Natural killer cell treated with Interleukin-12 subunit alpha and Interleukin-12 subunit beta and Interleukin-15 and Interleukin-18, amount 100 ng/mL, for 72 hours (primary cell): ENCODE measurements around the gene PDGFA. TPM values are rescaled to one million over a fixed set of nuclear protein-coding genes. Genes with fewer than 3 reads are reported as not detected.
A peak's percentile ranks its signal among the peaks of the same experiment; 100 is the strongest.
"Not testable (repeated sequence)": the region's sequence is repeated elsewhere in the genome, so short reads cannot be mapped to it uniquely, and the experiment has no call there.

Experiments used
- ATAC-seq, 2 donors: fragments of 150-1000 bp; cut with Tn5 transposase in 1 of 2; sonication (Bioruptor Pico), chemical (Tn5 transposase) in 1 of 2; 2 replicates each; pipeline ENCODE4 v1.10.0; 2021
- DNase-seq: peaks from one replicate; pipeline ENCODE4 v3.0.0; 2022; ENCODE audit warnings: low spot score
- H3K27ac Mint-ChIP-seq, 2 donors: 1 replicate in 1 of 2; 2 replicates in 1 of 2; pipeline ENCODE4 v1.8.0; 2022; ENCODE audit warnings: mixed read lengths in 2 of 2, mild to moderate bottlenecking in 1 of 2, moderate library complexity in 1 of 2
- H3K27me3 Mint-ChIP-seq, 2 donors: 1 replicate in 1 of 2; 2 replicates in 1 of 2; pipeline ENCODE4 v1.8.0; 2022; ENCODE audit warnings: mixed read lengths in 2 of 2
- H3K36me3 Mint-ChIP-seq: one replicate; pipeline ENCODE4 v1.8.0; 2022; ENCODE audit warnings: mixed read lengths
- H3K4me1 Mint-ChIP-seq, 2 donors: 1 replicate in 1 of 2; 2 replicates in 1 of 2; pipeline ENCODE4 v1.8.0; 2022; ENCODE audit warnings: low read depth in 2 of 2, mixed read lengths in 2 of 2, mild to moderate bottlenecking in 1 of 2
- H3K4me3 Mint-ChIP-seq: one replicate; pipeline ENCODE4 v1.8.0; 2022; ENCODE audit warnings: mixed read lengths
- H3K9me3 Mint-ChIP-seq: 2 replicates; pipeline ENCODE4 v1.8.0; 2022; ENCODE audit warnings: mixed read lengths
- total RNA-seq, 2 donors: library from RNA; stranded (reverse); gene quantifications; one replicate each; pipeline ENCODE4 v1.2.3, GENCODE V29; 2022

The PDGFA gene
- total RNA-seq, 2 donors from 2014 or later, result 1.3 to 5.0 TPM

DNA sequence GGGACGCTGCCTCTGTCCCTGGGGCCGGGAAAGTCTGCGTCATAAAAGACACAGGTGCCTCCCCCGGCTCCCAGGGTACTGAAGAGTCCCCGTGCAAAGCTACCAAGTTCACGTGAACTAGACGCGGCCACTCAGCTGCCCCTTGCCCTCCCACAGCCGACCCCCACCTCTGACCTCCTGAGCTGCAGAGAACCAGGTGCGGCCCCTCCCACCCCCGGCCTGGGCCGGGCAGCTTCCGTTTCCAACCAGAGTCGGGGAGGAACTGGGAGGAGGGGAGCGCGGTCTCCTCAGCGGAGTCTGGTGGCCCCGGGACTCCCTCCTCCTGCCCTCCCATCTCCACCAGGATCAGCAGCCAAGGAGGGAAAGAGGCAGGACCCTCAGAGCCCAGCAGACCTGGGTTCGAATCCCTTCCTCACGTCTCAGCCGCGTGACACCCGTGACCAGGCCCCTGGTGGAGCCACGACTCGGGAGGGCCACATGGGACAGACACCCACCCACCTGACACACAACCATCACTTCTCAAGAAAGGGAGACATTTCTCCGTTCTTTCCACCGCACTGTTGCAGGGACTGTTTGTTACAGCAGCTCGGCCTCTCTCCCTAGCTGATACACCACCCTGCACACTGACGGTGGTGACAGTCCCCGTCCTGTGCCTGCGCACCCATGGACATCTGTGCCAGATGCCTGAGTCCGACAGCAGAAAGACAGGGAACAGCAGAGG is 37.4 kb upstream of the PDGFA start:
- Mint-ChIP-seq H3K4me3 (no peak overlapping the region), H3K9me3 (no peaks in the 10 kb centered on the region), H3K27me3 (no peaks in the 10 kb centered on the region), H3K4me1 (peaks cover 0 to 4% of the 10 kb centered on the region in 2 donors), H3K27ac (no peak overlapping the region), H3K36me3 (no peaks in the 10 kb centered on the region)
- no peak for DNase-seq
- no peak for ATAC-seq

DNA sequence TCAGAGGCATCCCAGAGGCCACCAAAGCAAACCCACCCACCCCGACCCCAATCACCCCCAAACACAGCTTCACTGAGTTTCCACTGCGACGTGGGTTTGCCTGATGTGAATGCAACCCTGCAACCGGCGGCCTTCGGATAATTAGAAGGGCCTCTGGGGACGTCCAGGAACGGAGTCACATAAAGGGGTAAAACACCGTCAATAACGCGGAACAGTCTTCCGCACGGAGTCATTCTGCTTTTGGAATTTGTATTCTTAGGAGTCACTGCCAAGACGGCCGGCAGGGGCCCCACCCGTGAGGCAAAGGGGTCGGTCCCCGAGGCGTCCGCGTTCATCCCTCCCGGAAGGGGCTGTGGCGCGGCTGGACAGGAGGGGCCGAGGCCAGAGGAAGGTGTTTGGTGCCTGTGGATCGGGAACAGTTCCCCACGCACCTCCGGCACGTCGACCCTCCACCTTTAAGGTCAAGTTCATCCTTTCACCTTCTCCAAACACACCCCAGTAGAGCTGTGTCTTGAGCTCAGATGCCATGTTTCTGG is 36.7 kb upstream of the PDGFA start:
- Mint-ChIP-seq H3K36me3 (no peaks in the 10 kb centered on the region), H3K27ac (no peak overlapping the region), H3K9me3 (no peaks in the 10 kb centered on the region), H3K27me3 (no peaks in the 10 kb centered on the region), H3K4me3 (no peak overlapping the region), H3K4me1 (peaks cover 0 to 4% of the 10 kb centered on the region in 2 donors)
- ATAC-seq (no peak), DNase-seq (no peak)

DNA sequence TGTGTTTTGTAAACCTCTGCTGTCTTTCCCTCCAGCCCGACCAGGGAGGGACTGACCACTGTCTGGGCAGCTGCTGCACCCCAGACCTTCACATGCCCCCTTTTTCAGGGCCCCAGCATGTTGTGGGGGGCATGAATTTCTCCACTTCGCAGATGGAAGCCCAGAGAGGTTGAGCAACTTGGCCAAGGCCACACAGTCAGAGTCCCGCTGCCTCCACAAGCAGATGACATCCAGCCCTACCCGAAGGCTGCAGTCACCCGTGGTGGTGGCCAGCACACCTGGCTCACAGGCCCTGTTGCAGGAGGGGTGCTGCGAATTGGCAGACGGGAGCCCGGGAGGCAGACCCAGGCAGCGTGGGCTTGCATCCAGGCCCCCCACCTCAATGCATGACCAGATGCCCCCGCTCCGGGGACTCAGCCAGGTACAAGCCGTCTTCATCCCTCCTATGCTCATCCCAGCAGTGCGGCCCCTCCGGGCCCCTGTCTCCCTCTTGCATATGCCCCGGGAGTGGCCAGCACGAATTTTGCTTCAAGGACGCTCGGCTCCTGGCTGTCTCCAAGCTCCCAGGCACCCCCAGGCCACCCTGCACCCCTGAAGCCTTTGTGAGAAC is 36.0 kb upstream of the PDGFA start:
- no peak overlapping the region for H3K27ac Mint-ChIP-seq
- ATAC-seq (peak in 1 of 2 donors; percentile 15), DNase-seq (no peak)
- no peak overlapping the region for H3K4me3 Mint-ChIP-seq
- H3K27me3 Mint-ChIP-seq, result no peaks in the 10 kb centered on the region
- H3K9me3 Mint-ChIP-seq, result no peaks in the 10 kb centered on the region
- peaks cover 0 to under 1% of the 10 kb centered on the region in 2 donors for H3K4me1 Mint-ChIP-seq
- no peaks in the 10 kb centered on the region for H3K36me3 Mint-ChIP-seq

DNA sequence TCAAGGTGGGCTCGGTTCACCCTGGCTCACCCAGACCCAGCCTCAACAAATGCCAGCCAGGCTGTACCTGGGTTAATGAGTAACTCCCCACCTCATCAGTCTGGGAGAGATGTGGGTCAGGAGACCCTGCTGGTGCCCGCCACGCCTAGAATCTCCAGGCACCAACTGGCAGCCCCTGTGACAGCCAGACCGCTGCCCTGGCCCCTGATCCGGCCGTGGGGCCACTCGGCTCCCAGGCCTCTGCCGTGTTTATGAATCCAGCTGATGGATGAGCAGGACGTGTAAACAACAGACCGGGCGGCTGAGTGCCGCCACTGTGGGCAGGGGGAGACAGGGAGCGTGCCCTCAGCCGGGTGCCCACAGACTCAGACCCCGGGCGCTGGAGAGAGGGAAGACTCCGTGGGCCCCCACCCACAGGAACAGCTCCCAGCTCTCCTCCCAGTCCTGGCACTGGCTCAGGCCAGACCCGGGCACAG is 34.0 kb upstream of the PDGFA start:
- no peaks in the 10 kb centered on the region for H3K36me3 Mint-ChIP-seq
- no peaks in the 10 kb centered on the region for H3K27me3 Mint-ChIP-seq
- no peaks in the 10 kb centered on the region for H3K4me1 Mint-ChIP-seq
- H3K9me3 Mint-ChIP-seq, result no peaks in the 10 kb centered on the region
- no peak for DNase-seq
- no peak overlapping the region for H3K4me3 Mint-ChIP-seq
- no peak overlapping the region for H3K27ac Mint-ChIP-seq
- no peak for ATAC-seq

DNA sequence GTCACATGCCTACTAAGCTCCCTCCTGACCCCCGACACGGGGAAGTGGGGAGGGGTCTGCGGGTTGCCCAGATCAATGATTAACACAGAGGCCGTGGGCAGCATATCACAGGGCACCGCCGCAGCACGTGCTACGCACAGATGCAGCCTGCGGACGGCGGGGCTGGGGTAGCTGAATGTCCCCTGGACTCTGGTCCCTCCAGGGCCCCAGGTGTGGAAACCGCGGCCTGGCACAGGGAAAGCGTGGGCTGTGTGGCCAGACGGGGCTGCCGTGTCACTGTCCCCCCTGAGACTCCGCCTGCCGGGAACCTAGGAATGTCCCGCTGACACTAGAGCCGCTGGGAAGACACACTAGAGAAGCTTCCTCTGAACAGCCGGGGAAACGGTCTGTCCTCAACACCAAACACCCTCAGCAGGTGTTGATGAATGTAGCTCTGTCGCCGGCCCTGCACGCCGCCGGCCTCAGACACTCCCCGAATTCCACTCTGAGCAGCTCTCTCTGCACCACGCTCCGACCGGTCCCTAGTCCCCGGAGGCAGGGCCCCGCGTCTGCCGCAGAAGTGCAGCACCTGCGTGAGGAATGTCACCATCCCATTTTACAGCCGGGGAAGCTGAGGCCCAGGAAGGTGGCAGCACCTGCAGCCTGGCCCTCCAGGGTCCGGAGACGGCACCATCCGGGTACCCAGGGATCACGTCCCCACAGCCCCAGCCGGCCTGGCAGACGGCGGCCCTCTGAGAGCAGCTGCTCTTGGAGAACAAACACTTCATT is 33.4 kb upstream of the PDGFA start:
- no peak for ATAC-seq
- Mint-ChIP-seq H3K27ac (no peak overlapping the region), H3K9me3 (no peaks in the 10 kb centered on the region), H3K4me1 (no peaks in the 10 kb centered on the region), H3K4me3 (no peak overlapping the region), H3K36me3 (no peaks in the 10 kb centered on the region), H3K27me3 (no peaks in the 10 kb centered on the region)
- no peak for DNase-seq

DNA sequence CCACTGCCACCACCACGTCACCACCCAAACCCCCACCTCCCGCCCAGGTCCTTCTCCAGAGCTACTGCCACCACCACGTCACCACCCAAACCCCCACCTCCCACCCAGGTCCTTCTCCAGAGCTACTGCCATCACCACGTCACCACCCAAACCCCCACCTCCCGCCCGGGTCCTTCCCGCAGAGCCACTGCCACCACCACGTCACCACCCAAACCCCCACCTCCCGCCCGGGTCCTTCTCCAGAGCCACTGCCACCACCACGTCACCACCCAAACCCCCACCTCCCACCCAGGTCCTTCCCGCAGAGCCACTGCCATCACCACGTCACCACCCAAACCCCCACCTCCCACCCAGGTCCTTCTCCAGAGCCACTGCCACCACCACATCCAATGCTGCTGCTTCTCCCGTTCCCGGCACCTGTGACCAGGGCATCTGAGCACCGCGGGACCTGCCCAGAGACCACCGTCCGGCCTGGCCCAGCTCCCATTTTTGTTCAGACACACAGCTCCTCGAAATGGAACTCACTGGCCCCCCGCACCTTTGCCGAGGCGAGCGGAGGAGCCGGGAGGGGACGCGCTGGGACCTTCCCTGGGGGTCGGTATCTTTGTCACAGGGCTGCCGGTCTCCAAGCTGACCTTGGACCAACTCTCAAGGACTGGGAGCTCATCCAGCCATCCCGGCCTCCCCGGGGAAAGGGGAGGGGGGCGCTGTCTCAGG is 32.7 kb upstream of the PDGFA start:
- not testable (repeated sequence) for DNase-seq

DNA sequence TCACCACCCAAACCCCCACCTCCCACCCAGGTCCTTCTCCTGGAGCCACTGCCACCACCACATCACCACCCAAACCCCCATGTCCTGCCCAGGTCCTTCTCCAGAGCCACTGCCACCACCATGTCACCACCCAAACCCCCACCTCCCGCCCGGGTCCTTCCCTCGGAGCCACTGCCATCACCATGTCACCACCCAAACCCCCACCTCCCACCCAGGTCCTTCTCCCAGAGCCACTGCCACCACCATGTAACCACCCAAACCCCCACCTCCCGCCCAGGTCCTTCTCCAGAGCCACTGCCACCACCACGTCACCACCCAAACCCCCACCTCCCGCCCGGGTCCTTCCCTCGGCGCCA is 31.9 kb upstream of the PDGFA start:
- not testable (repeated sequence) for H3K36me3 Mint-ChIP-seq, DNase-seq, H3K9me3 Mint-ChIP-seq

More for the DNA sequence above, 32.7 kb upstream of the PDGFA start:
- H3K4me3 Mint-ChIP-seq, H3K36me3 Mint-ChIP-seq, H3K4me1 Mint-ChIP-seq, ATAC-seq, H3K9me3 Mint-ChIP-seq, H3K27me3 Mint-ChIP-seq, H3K27ac Mint-ChIP-seq: not testable (repeated sequence)

DNA sequence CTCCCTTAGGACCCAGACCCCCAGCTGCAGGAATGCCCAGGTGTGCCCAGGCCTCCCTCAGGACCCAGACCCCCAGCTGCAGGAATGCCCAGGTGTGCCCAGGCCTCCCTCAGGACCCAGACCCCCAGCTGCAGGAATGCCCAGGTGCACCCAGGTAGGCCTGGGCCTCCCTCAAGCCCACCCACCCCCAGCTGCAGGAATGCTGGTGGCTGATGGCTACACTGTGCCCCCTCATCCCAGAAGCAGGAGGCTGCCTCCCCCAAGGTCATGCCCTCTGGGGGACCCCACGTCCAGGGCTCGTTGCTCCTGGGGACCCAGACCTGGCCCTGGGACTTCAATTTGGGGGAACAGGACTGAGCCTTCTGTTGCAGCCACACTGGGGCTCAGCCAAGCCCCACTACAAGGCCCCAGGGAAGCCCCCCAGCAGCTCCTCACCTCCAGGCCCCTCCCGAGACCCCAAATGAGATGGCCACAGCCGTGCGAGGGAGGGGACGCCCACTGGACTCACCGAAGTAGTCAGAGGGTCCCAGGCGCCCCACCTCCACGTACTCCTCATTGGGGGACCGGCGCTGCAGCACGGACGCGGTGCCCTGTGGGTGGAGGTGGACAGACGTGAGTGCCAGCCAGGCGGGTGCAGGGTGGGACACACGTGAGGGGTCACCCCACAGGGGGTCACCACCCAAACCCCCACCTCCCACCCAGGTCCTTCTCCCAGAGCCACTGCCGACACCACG is 31.4 kb upstream of the PDGFA start:
- no peak overlapping the region for H3K27ac Mint-ChIP-seq
- H3K4me3 Mint-ChIP-seq, result no peak overlapping the region
- no peaks in the 10 kb centered on the region for H3K27me3 Mint-ChIP-seq
- H3K4me1 Mint-ChIP-seq, result no peaks in the 10 kb centered on the region
- H3K36me3 Mint-ChIP-seq, result no peaks in the 10 kb centered on the region
- DNase-seq (no peak), ATAC-seq (no peak)
- H3K9me3 Mint-ChIP-seq, result no peaks in the 10 kb centered on the region

More for the DNA sequence above, 31.9 kb upstream of the PDGFA start:
- H3K4me3 Mint-ChIP-seq, H3K27me3 Mint-ChIP-seq, ATAC-seq, H3K27ac Mint-ChIP-seq, H3K4me1 Mint-ChIP-seq: not testable (repeated sequence)

DNA sequence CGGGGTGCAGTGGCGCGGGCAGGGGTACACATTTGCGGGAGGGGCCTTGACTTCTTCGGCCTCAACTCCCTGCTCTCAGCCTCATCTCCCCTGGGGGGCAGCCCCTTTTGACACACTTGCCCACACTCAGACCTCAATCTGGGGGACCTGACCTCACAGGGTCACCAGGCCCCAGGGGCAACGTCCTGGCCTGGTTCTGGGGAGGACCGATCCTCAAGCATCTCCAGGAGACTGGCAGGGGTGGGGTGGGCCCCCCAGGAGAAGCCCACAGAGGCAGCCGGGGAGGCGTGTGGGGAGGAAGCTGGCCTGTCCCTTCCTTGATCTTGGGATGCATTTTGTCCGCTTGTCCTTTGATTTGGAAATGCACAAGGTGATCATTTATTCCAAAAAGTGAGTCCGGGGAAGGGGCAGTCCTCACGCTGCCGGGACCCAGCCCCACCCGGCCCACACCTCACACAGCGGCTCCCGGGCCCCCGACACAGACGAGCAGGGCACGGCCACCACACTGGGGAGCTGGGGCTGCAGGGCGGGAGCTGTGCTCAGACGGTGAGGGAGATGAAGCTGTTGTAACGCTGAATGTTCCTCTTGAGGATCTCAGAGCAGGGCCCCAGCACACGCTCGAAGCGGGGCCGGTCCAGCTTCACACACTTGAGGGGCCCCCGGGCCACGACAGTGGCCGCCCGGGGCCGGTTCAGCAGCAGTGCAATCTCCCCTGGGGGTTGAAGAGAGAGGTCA is 30.4 kb upstream of the PDGFA start:
- no peaks in the 10 kb centered on the region for H3K4me1 Mint-ChIP-seq
- H3K4me3 Mint-ChIP-seq, result no peak overlapping the region
- DNase-seq (no peak), ATAC-seq (no peak)
- no peaks in the 10 kb centered on the region for H3K27me3 Mint-ChIP-seq
- no peaks in the 10 kb centered on the region for H3K36me3 Mint-ChIP-seq
- H3K27ac Mint-ChIP-seq, result no peak overlapping the region
- H3K9me3 Mint-ChIP-seq, result no peaks in the 10 kb centered on the region

DNA sequence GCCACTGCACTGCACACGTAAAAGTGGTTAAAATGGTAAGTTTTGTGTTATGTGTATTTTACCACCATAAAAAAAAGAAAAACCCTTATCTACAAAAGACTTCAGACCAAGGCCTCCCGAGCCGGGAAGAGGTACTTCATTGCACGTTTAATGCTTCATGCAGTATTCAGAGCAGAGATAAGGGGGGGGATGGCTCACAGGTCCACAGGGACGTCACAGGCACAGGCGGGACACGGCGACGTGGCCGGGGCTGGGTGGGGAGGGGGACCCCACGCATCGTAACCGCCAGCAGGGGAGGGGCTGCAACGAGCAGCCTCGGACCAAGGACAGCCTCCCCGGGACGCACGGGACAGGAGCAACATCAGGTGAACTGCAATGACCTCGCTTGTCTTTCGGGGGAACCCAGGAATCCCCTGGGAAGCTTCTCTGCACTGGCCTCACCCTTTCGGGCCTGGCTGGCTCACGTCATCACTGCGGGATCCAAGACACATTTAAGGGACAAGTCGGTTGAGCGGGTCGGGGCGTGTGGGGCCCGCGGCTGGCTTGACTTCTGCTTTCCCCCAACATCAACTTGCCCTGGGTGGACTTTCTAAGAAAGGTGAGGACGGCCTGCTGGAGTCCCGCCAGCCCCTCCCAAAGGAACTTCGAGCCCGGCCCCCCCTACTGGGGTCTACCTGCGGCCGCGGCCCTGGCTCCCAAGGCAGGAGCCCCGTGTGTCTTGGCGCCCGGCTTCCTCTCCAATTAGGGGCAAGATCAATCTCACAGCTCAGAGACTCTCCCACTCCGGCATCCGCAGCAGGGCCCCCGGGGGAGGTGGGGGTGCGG is 29.6 kb upstream of the PDGFA start:
- H3K27ac Mint-ChIP-seq, result no peak overlapping the region
- H3K27me3 Mint-ChIP-seq, result no peaks in the 10 kb centered on the region
- DNase-seq (no peak), ATAC-seq (no peak)
- H3K4me1 Mint-ChIP-seq, result no peaks in the 10 kb centered on the region
- H3K4me3 Mint-ChIP-seq, result no peak overlapping the region
- H3K9me3 Mint-ChIP-seq, result no peaks in the 10 kb centered on the region
- H3K36me3 Mint-ChIP-seq, result no peaks in the 10 kb centered on the region

DNA sequence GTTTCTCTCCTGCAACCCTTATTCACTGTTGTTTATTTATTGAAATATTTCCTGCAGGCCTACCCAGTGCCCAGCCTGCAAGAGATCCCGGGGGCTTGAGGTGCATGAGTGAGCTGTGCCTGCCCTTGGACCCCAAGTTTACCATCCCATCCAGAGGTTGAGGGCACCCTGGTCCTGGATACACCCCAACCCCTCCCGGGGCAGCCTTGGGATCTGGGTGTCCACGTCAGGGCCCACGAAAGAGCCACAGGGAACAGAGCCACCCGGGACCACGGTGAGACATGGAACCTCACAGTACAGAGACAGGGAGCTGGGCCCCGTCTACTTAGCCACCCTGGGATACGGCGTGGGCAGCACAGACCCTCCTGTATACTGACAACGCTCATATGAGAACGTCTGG is 28.8 kb upstream of the PDGFA start:
- Mint-ChIP-seq H3K9me3 (no peaks in the 10 kb centered on the region), H3K36me3 (no peaks in the 10 kb centered on the region), H3K4me1 (no peaks in the 10 kb centered on the region), H3K27ac (no peak overlapping the region), H3K27me3 (no peaks in the 10 kb centered on the region), H3K4me3 (no peak overlapping the region)
- DNase-seq (no peak), ATAC-seq (no peak)

DNA sequence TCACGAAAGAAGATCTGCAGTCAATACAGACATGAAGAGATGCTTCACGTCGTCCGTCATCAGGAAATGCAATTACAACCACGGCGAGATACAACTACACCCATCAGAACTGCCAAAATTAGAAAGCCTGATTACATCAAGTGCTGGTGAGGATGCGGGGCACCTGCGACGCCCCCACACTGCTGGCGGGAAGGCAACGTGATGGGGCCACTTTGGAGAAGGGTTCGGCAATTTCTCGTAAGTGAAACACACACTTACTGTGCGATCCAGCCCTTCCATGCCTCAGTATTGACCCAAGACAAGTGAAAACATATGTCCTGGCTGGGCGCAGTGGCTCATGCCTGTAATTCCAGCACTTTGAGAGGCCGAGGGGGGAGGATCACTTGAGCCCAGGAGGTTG is 25.8 kb upstream of the PDGFA start:
- H3K4me3 Mint-ChIP-seq, result no peak overlapping the region
- H3K4me1 Mint-ChIP-seq, result peaks cover 0 to 3% of the 10 kb centered on the region in 2 donors
- peak; percentile 5 for DNase-seq
- no peak for ATAC-seq
- no peak overlapping the region for H3K27ac Mint-ChIP-seq
- no peaks in the 10 kb centered on the region for H3K36me3 Mint-ChIP-seq
- H3K27me3 Mint-ChIP-seq, result no peaks in the 10 kb centered on the region
- no peaks in the 10 kb centered on the region for H3K9me3 Mint-ChIP-seq
